HCT116 (cell line): ENCODE data around the gene FOXA2. TPM values are rescaled to one million over a fixed set of nuclear protein-coding genes. Genes with fewer than 3 reads are reported as not detected.

Experiments used
- ATAC-seq: fragments of 200-7000 bp; cut with Tn5 transposase; 2 replicates; pipeline ENCODE4 v1.9.1; 2020; ENCODE audit warnings: mild to moderate bottlenecking, moderate library complexity
- BruUV-seq: library from RNA; stranded (reverse); fragments of 400-500 nt; replicated peaks from 2 replicates; lab custom pipeline; 2021; lab: Mats Ljungman, UMichigan
- CTCF ChIA-PET: fragments of 300-600 bp; sonication (Branson Sonifier 250); formaldehyde crosslinking; loops from one replicate; lab custom pipeline; 2021; ENCODE audit warnings: antibody characterized with exemption; lab: Charles Lee
- POLR2A ChIA-PET: fragments of 300-600, 350-600 bp; sonication (Branson Sonifier 250); formaldehyde crosslinking; loops from one replicate; lab custom pipeline; 2021; ENCODE audit warnings: antibody characterized with exemption; lab: Charles Lee
- RAD21 ChIA-PET, 2 experiments: fragments of 300-600 bp; sonication (Branson Sonifier 250); formaldehyde crosslinking; loops; one replicate each; lab custom pipeline; 2023; ENCODE audit warnings: low total read pairs in 2 of 2; ENCODE audit not compliant: uncharacterized antibody in 2 of 2, unreplicated experiment in 2 of 2, low non-redundant PET in 1 of 2; lab: Charles Lee
- DNase-seq: peaks from one replicate; pipeline ENCODE4 v3.0.0-alpha.2; 2010; ENCODE audit warnings: low read depth, low spot score
- H2AFZ ChIP-seq: fragments of 200-600 bp; shearing (Covaris generic), sonication (generic); 2 replicates; pipeline ENCODE4 v1.6.1; 2017; ENCODE audit warnings: low read depth, mixed run types, mixed read lengths, antibody characterized with exemption, low read length; ENCODE audit not compliant: poor library complexity, severe bottlenecking
- H3K27ac ChIP-seq: 2 replicates; pipeline ENCODE4 v1.5.1; 2012; ENCODE audit warnings: low read depth, low read length
- H3K27me3 ChIP-seq: fragments of 200-600 bp; sonication (generic); 2 replicates; pipeline ENCODE4 v1.6.1; 2016; ENCODE audit warnings: mixed run types, low read length, mixed read lengths; ENCODE audit not compliant: insufficient read depth
- H3K36me3 ChIP-seq, 2 experiments: fragments of 200-500 bp in 1 of 2; fragments of 200-600 bp in 1 of 2; sonication (Bioruptor generic) in 1 of 2; sonication (generic) in 1 of 2; 2 replicates each; pipeline versions ENCODE4 v1.5.1 to v1.6.1; 2014 to 2016; ENCODE audit warnings: low read length in 2 of 2, inconsistent platforms in 1 of 2, mixed read lengths in 1 of 2, mixed run types in 1 of 2; ENCODE audit not compliant: insufficient read depth in 2 of 2, control insufficient read depth in 1 of 2
- H3K4me1 ChIP-seq, 2 experiments: fragments of 200-600 bp in 1 of 2; sonication (generic) in 1 of 2; 2 replicates each; pipeline versions ENCODE4 v1.5.1 to v1.6.1; 2012 to 2017; ENCODE audit warnings: low read length in 2 of 2, inconsistent platforms in 1 of 2, mild to moderate bottlenecking in 1 of 2, mixed read lengths in 1 of 2, mixed run types in 1 of 2, moderate library complexity in 1 of 2; ENCODE audit not compliant: insufficient read depth in 2 of 2, control insufficient read depth in 1 of 2
- H3K4me2 ChIP-seq: fragments of 200-600 bp; sonication (generic); 2 replicates; pipeline ENCODE4 v1.6.1; 2017; ENCODE audit warnings: mixed run types, low read length, mixed read lengths
- H3K4me3 ChIP-seq, 2 experiments: fragments of 200-600 bp in 1 of 2; sonication (generic) in 1 of 2; replicated peaks in 1 of 2; 2 replicates each; pipeline ENCODE4 v1.5.1; 2011 to 2016; ENCODE audit warnings: low read length in 2 of 2, control low read depth in 1 of 2, low read depth in 1 of 2, mild to moderate bottlenecking in 1 of 2, mixed read lengths in 1 of 2, mixed run types in 1 of 2
- H3K79me2 ChIP-seq: fragments of 200-600 bp; sonication (generic); 2 replicates; pipeline ENCODE4 v1.6.1; 2017; ENCODE audit warnings: mild to moderate bottlenecking, mixed run types, low read length, moderate library complexity, mixed read lengths; ENCODE audit not compliant: insufficient read depth
- H3K9ac ChIP-seq: fragments of 200-600 bp; sonication (generic); 2 replicates; pipeline ENCODE4 v1.6.1; 2016; ENCODE audit warnings: low read length, mixed read lengths
- H3K9me2 ChIP-seq: fragments of 200-600 bp; sonication (generic), shearing (Covaris generic); 2 replicates; pipeline ENCODE4 v1.6.1; 2017; ENCODE audit warnings: mixed run types, mild to moderate bottlenecking, moderate library complexity; ENCODE audit not compliant: insufficient read depth
- H3K9me3 ChIP-seq, 2 experiments: fragments of 200-500 bp in 1 of 2; fragments of 200-600 bp in 1 of 2; sonication (Bioruptor generic) in 1 of 2; sonication (generic) in 1 of 2; 2 replicates each; pipeline ENCODE4 v1.6.1; 2014 to 2017; ENCODE audit warnings: low read length in 2 of 2, mixed read lengths in 2 of 2, inconsistent platforms in 1 of 2, low read depth in 1 of 2, mild to moderate bottlenecking in 1 of 2, mixed run types in 1 of 2, moderate library complexity in 1 of 2; ENCODE audit not compliant: control insufficient read depth in 1 of 2, insufficient read depth in 1 of 2
- H4K20me1 ChIP-seq: fragments of 200-600 bp; sonication (generic), shearing (Covaris generic); 2 replicates; pipeline ENCODE4 v1.6.1; 2017; ENCODE audit warnings: mixed run types, mild to moderate bottlenecking, moderate library complexity; ENCODE audit not compliant: insufficient read depth
- CBX3 ChIP-seq: IDR thresholded peaks from 2 replicates; pipeline ENCODE4 v1.6.1; 2012; ENCODE audit warnings: low read depth
- CEBPB ChIP-seq: IDR thresholded peaks from 2 replicates; pipeline ENCODE4 v1.6.1; 2012; ENCODE audit warnings: low read depth
- EGR1 ChIP-seq: IDR thresholded peaks from 2 replicates; pipeline ENCODE4 v1.6.1; 2012; ENCODE audit warnings: low read depth
- ELF1 ChIP-seq: IDR thresholded peaks from 2 replicates; pipeline ENCODE4 v1.6.1; 2012; ENCODE audit warnings: low read depth, borderline replicate concordance
- EZH2phosphoT487 ChIP-seq: fragments of 200-600 bp; IDR thresholded peaks from 2 replicates; pipeline ENCODE4 v1.6.1; 2018; ENCODE audit warnings: antibody characterized with exemption, borderline replicate concordance
- FOSL1 ChIP-seq: IDR thresholded peaks from 2 replicates; pipeline ENCODE4 v1.6.1; 2012; ENCODE audit warnings: low read depth
- POLR2A ChIP-seq: IDR thresholded peaks from 2 replicates; pipeline ENCODE4 v1.7.0; 2011; ENCODE audit warnings: borderline replicate concordance; ENCODE audit not compliant: insufficient read depth, insufficient read length; ENCODE audit errors: extremely low read depth
- RAD21 ChIP-seq: IDR thresholded peaks from 2 replicates; pipeline ENCODE4 v1.6.1; 2012; ENCODE audit warnings: low read depth, mild to moderate bottlenecking
- SIN3A ChIP-seq: IDR thresholded peaks from 2 replicates; pipeline ENCODE4 v1.6.1; 2012; ENCODE audit warnings: low read depth
- SP1 ChIP-seq: IDR thresholded peaks from 2 replicates; pipeline ENCODE4 v1.6.1; 2012; ENCODE audit warnings: low read depth
- SRF ChIP-seq: IDR thresholded peaks from 2 replicates; pipeline ENCODE4 v1.6.1; 2012; ENCODE audit warnings: low read depth
- TCF7L2 ChIP-seq: IDR thresholded peaks from 2 replicates; pipeline ENCODE4 v1.7.0; 2011; ENCODE audit warnings: borderline replicate concordance, inconsistent platforms; ENCODE audit not compliant: insufficient read depth, insufficient read length; ENCODE audit errors: extremely low read depth
- intact Hi-C: fragments of 100-400 bp; cut with micrococcal nuclease; formaldehyde crosslinking; loops from 2 replicates; pipeline ENCODE4 v1.10.0; 2022
- total RNA-seq: library from RNA; stranded (reverse); gene quantifications from one replicate; pipeline ENCODE4 v1.2.1, GENCODE V29; 2021; ENCODE audit not compliant: unreplicated experiment
- TF ChIP-seq, protein P1 (sequence below): IDR thresholded peaks from 2 replicates; pipeline ENCODE4 v1.6.1; 2012
- TF ChIP-seq, protein P2 (sequence below), 3 experiments: fragments of 200-600 bp in 1 of 3; sonication (generic) in 1 of 3; IDR thresholded peaks in 2 of 3; conservative IDR thresholded peaks in 1 of 3; 2 replicates each; pipeline ENCODE4 v1.5.1; 2012 to 2017; ENCODE audit warnings: low read depth in 2 of 3, low read length in 2 of 3, antibody characterized with exemption in 1 of 3, borderline replicate concordance in 1 of 3, control low read depth in 1 of 3, mild to moderate bottlenecking in 1 of 3, mixed read lengths in 1 of 3, mixed run types in 1 of 3, moderate library complexity in 1 of 3; ENCODE audit not compliant: insufficient read depth in 1 of 3
- TF ChIP-seq, protein P3 (sequence below): IDR thresholded peaks from 2 replicates; pipeline ENCODE4 v1.6.1; 2012; ENCODE audit warnings: low read depth
- TF ChIP-seq, protein P4 (sequence below): IDR thresholded peaks from 2 replicates; pipeline ENCODE4 v1.6.1; 2012
- TF ChIP-seq, protein P5 (sequence below): IDR thresholded peaks from 2 replicates; pipeline ENCODE4 v1.6.1; 2011; ENCODE audit warnings: mild to moderate bottlenecking, low read length, moderate library complexity; ENCODE audit not compliant: insufficient replicate concordance; ENCODE audit errors: extremely low read depth

FOXA2 gene
- total RNA-seq, 1 experiment from 2014 or later: 0.10 TPM

DNA sequence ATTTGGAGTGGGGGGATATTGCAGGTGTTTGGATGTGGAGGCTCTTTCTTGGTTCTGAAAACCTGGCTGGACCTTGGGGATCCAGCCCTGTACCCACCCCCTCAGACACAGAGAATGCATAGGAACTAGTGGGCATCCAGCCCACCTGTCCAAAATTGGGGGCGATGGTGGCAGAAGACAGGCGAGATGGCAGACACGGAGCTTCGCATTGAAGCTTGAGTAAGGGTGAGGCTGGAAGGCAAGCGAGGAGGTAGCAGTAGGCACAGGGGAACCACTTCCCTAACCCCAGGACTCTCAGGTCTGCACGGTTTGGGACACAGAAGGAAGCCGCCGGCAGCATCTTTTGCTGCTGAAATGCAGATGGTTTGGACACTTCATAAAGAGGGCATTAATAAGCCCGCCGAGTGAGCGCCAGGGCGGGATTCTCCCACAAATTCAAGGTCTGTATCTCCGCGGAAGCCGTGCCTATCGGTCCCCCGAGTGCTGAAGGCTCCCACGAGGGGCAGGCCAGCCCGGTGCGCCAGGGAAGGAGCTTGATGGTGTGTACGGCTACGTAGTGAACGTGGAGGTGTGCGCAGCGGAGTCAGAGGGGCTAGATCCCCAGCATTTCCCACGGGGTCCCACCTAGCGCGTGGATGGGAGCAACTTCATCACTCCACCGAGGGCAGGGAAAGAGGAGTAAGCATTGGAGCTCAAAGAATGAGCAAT lies 1.6 kb upstream of the FOXA2 start:
- no TSS peak for BruUV-seq
- ChIA-PET RAD21 (interaction anchor here (1.1 to 1.7 kb wide), 3 partner anchors 246 to 251 kb away, joined by 4 to 14 read pairs (median 12); no protein-coding TSS in a partner anchor), POLR2A (no interaction called here), CTCF (interaction anchor here (0.8 to 2.3 kb wide), 21 partner anchors 8 to 754 kb away, joined by 3 to 72 read pairs (median 5); no protein-coding TSS in a partner anchor)
- no peaks in the 10 kb centered on the region for H3K9me2 ChIP-seq
- no peaks in the 10 kb centered on the region for H3K9me3 ChIP-seq
- no peak overlapping the region for H3K9ac ChIP-seq
- ATAC-seq (no peak), DNase-seq (no peak)
- H3K36me3 ChIP-seq: no peaks in the 10 kb centered on the region
- no peak overlapping the region for H3K4me3 ChIP-seq
- peaks cover 18% of the 10 kb centered on the region for H3K27me3 ChIP-seq
- H3K4me1 ChIP-seq: no peaks in the 10 kb centered on the region
- no peak for TF ChIP-seq EGR1
- TF ChIP-seq, protein P1, sequence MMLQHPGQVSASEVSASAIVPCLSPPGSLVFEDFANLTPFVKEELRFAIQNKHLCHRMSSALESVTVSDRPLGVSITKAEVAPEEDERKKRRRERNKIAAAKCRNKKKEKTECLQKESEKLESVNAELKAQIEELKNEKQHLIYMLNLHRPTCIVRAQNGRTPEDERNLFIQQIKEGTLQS: no peak
- TF ChIP-seq TCF7L2: no peak
- TF ChIP-seq POLR2A: no peak
- TF ChIP-seq FOSL1: no peak
- TF ChIP-seq, protein P2, sequence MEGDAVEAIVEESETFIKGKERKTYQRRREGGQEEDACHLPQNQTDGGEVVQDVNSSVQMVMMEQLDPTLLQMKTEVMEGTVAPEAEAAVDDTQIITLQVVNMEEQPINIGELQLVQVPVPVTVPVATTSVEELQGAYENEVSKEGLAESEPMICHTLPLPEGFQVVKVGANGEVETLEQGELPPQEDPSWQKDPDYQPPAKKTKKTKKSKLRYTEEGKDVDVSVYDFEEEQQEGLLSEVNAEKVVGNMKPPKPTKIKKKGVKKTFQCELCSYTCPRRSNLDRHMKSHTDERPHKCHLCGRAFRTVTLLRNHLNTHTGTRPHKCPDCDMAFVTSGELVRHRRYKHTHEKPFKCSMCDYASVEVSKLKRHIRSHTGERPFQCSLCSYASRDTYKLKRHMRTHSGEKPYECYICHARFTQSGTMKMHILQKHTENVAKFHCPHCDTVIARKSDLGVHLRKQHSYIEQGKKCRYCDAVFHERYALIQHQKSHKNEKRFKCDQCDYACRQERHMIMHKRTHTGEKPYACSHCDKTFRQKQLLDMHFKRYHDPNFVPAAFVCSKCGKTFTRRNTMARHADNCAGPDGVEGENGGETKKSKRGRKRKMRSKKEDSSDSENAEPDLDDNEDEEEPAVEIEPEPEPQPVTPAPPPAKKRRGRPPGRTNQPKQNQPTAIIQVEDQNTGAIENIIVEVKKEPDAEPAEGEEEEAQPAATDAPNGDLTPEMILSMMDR (IDR thresholded peaks at IDR 0.05 in 2 of 3, conservative IDR thresholded peaks at IDR 0.05 in 1 of 3; ENCODE audit: borderline replicate concordance in 1 of 3, insufficient read depth in 1 of 3, low read depth in 2 of 3, low read length in 2 of 3): no peak
- no peak for TF ChIP-seq SP1
- no peak for TF ChIP-seq CEBPB
- TF ChIP-seq SIN3A: no peak
- TF ChIP-seq ELF1: no peak
- TF ChIP-seq, protein P3, sequence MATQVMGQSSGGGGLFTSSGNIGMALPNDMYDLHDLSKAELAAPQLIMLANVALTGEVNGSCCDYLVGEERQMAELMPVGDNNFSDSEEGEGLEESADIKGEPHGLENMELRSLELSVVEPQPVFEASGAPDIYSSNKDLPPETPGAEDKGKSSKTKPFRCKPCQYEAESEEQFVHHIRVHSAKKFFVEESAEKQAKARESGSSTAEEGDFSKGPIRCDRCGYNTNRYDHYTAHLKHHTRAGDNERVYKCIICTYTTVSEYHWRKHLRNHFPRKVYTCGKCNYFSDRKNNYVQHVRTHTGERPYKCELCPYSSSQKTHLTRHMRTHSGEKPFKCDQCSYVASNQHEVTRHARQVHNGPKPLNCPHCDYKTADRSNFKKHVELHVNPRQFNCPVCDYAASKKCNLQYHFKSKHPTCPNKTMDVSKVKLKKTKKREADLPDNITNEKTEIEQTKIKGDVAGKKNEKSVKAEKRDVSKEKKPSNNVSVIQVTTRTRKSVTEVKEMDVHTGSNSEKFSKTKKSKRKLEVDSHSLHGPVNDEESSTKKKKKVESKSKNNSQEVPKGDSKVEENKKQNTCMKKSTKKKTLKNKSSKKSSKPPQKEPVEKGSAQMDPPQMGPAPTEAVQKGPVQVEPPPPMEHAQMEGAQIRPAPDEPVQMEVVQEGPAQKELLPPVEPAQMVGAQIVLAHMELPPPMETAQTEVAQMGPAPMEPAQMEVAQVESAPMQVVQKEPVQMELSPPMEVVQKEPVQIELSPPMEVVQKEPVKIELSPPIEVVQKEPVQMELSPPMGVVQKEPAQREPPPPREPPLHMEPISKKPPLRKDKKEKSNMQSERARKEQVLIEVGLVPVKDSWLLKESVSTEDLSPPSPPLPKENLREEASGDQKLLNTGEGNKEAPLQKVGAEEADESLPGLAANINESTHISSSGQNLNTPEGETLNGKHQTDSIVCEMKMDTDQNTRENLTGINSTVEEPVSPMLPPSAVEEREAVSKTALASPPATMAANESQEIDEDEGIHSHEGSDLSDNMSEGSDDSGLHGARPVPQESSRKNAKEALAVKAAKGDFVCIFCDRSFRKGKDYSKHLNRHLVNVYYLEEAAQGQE: no peak
- no peak for TF ChIP-seq RAD21
- TF ChIP-seq SRF: no peak
- TF ChIP-seq CBX3: no peak
- no peak for TF ChIP-seq EZH2phosphoT487
- TF ChIP-seq, protein P4, sequence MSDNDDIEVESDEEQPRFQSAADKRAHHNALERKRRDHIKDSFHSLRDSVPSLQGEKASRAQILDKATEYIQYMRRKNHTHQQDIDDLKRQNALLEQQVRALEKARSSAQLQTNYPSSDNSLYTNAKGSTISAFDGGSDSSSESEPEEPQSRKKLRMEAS: no peak
- TF ChIP-seq, protein P5, sequence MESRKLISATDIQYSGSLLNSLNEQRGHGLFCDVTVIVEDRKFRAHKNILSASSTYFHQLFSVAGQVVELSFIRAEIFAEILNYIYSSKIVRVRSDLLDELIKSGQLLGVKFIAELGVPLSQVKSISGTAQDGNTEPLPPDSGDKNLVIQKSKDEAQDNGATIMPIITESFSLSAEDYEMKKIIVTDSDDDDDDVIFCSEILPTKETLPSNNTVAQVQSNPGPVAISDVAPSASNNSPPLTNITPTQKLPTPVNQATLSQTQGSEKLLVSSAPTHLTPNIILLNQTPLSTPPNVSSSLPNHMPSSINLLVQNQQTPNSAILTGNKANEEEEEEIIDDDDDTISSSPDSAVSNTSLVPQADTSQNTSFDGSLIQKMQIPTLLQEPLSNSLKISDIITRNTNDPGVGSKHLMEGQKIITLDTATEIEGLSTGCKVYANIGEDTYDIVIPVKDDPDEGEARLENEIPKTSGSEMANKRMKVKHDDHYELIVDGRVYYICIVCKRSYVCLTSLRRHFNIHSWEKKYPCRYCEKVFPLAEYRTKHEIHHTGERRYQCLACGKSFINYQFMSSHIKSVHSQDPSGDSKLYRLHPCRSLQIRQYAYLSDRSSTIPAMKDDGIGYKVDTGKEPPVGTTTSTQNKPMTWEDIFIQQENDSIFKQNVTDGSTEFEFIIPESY: no peak
- H3K4me2 ChIP-seq: peak overlapping the region; percentile 53; the same call in 1 of the 2 replicates
- no peaks in the 10 kb centered on the region for H4K20me1 ChIP-seq
- H3K79me2 ChIP-seq: no peaks in the 10 kb centered on the region
- no peak overlapping the region for H3K27ac ChIP-seq
- intact Hi-C loops: loop anchor here (1.0 to 5.0 kb wide), 3 partner anchors 96 to 247 kb away; no protein-coding TSS in a partner anchor
- no peak overlapping the region for H2AFZ ChIP-seq
